ENCODE results near the gene ZSWIM6. TPM values are rescaled to one million over a fixed set of nuclear protein-coding genes. Genes with fewer than 3 reads are reported as not detected.
A peak's percentile ranks its signal among the peaks of the same experiment; 100 is the strongest.

ZSWIM6 gene
- polyA plus RNA-seq, 2 of the 4 experiments (the other 2 are of a cell fraction) = 8.9 to 18.0 TPM

DNA sequence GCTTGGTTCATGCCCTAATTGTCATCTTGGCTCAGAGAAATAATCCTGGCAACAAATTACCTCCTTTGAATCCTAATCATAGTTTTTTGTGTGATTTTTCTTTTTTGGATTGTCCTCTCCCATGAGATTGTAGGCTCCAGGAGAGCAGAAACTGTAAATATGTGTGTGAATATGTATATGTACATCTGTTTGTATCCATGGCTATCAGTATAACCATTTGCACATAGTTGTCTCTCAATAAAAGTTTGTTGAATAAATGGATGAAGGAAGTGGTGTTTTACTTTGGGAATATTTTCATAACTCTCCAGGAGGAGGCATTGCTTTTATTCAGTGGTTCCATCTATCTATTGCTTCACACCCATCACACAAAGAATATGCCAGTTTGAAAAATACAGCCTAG, 20.1 kb downstream of the ZSWIM6 start (continued):
- no peak for TF ChIP-seq RNF2 (IDR thresholded peaks at IDR 0.05; ENCODE audit: borderline replicate concordance, low read depth)
- TF ChIP-seq HEYL (CRISPR knock-in tag; IDR thresholded peaks at IDR 0.05) = no peak
- TF ChIP-seq, protein P1, sequence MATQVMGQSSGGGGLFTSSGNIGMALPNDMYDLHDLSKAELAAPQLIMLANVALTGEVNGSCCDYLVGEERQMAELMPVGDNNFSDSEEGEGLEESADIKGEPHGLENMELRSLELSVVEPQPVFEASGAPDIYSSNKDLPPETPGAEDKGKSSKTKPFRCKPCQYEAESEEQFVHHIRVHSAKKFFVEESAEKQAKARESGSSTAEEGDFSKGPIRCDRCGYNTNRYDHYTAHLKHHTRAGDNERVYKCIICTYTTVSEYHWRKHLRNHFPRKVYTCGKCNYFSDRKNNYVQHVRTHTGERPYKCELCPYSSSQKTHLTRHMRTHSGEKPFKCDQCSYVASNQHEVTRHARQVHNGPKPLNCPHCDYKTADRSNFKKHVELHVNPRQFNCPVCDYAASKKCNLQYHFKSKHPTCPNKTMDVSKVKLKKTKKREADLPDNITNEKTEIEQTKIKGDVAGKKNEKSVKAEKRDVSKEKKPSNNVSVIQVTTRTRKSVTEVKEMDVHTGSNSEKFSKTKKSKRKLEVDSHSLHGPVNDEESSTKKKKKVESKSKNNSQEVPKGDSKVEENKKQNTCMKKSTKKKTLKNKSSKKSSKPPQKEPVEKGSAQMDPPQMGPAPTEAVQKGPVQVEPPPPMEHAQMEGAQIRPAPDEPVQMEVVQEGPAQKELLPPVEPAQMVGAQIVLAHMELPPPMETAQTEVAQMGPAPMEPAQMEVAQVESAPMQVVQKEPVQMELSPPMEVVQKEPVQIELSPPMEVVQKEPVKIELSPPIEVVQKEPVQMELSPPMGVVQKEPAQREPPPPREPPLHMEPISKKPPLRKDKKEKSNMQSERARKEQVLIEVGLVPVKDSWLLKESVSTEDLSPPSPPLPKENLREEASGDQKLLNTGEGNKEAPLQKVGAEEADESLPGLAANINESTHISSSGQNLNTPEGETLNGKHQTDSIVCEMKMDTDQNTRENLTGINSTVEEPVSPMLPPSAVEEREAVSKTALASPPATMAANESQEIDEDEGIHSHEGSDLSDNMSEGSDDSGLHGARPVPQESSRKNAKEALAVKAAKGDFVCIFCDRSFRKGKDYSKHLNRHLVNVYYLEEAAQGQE (IDR thresholded peaks at IDR 0.05) = no peak
- no peak for TF ChIP-seq CTCF (IDR thresholded peaks at IDR 0.05)

GRCh38 chr5:61352612-61353156, 20.6 kb downstream of the ZSWIM6 start:
- no peak for FAIRE-seq
- no peak for TF ChIP-seq FOXS1 (CRISPR knock-in tag; IDR thresholded peaks at IDR 0.05)
- no peak for TF ChIP-seq BHLHE40 (IDR thresholded peaks at IDR 0.05; ENCODE audit: low read depth, low read length)
- Histone ChIP-seq H3K4me1 (peaks cover 37% of the 10 kb centered on the region; the same call in 2 of the 3 replicates), H3K4me3 (no peak overlapping the region), H3K9me3 (peaks cover 8% of the 10 kb centered on the region; the same call in 2 of the 3 replicates), H3K4me2 (no peak overlapping the region), H3K27ac (no peak overlapping the region)
- ChIA-PET POLR2A (no interaction called here), CTCF (interaction anchor here (0.5 to 1.6 kb wide), 3 partner anchors 8 to 188 kb away, joined by 3 to 5 read pairs (median 4); no protein-coding TSS in a partner anchor)
- 82% methylated on average over 3 of the region's 3 CpGs for WGBS (ENCODE audit: missing lambda C conversion rate)
- DNase-seq (ENCODE audit: low read depth in 1 of 2, low spot score in 1 of 2) = no peak
- ATAC-seq = peak; percentile 19 to 27; a peak in 3 of 6 replicates

- Histone ChIP-seq H3K4me1 (peaks cover 37% of the 10 kb centered on the region; the same call in 2 of the 3 replicates), H3K27ac (no peak overlapping the region), H3K9me3 (peaks cover 12% of the 10 kb centered on the region; the same call in 2 of the 3 replicates), H3K4me2 (no peak overlapping the region), H3K4me3 (no peak overlapping the region)
- 89% methylated on average over 1 of the region's 1 CpG for WGBS (ENCODE audit: missing lambda C conversion rate)
- no peak for FAIRE-seq
- ChIA-PET CTCF (interaction anchor here (1.6 to 2.9 kb wide), 2 partner anchors 9 to 305 kb away, joined by 5 to 10 read pairs; no protein-coding TSS in a partner anchor), POLR2A (no interaction called here)
- DNase-seq (ENCODE audit: low read depth in 1 of 2, low spot score in 1 of 2) = no peak
- TF ChIP-seq CHD2 (IDR thresholded peaks at IDR 0.05; ENCODE audit: low read length, partially characterized antibody) (no peak), KDM5A (IDR thresholded peaks at IDR 0.05) (no peak), NFE2L2 (conservative IDR thresholded peaks at IDR 0.05; ENCODE audit: low read length) (no peak), EHF (CRISPR knock-in tag; IDR thresholded peaks at IDR 0.05) (no peak), JUNB (IDR thresholded peaks at IDR 0.05) (no peak), CEBPB (IDR thresholded peaks at IDR 0.05) (no peak), POLR2A (IDR thresholded peaks at IDR 0.05; ENCODE audit: low read length) (no peak), MAFK (IDR thresholded peaks at IDR 0.05; ENCODE audit: partially characterized antibody) (no peak), CBX2 (IDR thresholded peaks at IDR 0.05; ENCODE audit: borderline replicate concordance, low read depth) (no peak), TP53 (CRISPR knock-in tag; IDR thresholded peaks at IDR 0.05) (no peak), HEYL (CRISPR knock-in tag; IDR thresholded peaks at IDR 0.05) (no peak), HDAC2 (IDR thresholded peaks at IDR 0.05) (no peak), HOXA7 (CRISPR knock-in tag; IDR thresholded peaks at IDR 0.05) (no peak)
- TF ChIP-seq, protein P2, sequence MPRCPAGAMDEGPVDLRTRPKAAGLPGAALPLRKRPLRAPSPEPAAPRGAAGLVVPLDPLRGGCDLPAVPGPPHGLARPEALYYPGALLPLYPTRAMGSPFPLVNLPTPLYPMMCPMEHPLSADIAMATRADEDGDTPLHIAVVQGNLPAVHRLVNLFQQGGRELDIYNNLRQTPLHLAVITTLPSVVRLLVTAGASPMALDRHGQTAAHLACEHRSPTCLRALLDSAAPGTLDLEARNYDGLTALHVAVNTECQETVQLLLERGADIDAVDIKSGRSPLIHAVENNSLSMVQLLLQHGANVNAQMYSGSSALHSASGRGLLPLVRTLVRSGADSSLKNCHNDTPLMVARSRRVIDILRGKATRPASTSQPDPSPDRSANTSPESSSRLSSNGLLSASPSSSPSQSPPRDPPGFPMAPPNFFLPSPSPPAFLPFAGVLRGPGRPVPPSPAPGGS (IDR thresholded peaks at IDR 0.05) = no peak
- TF ChIP-seq, protein P1 (IDR thresholded peaks at IDR 0.05) = no peak
- ATAC-seq = peak; percentile 26 to 30; a peak in 4 of 6 replicates
Observed at GRCh38 chr5:61353293-61353692, 21.2 kb downstream of the ZSWIM6 start.
